GDM1 (cell line): ENCODE measurements around the gene PPIG.
A peak's percentile ranks its signal among the peaks of the same experiment; 100 is the strongest.
"Not testable (repeated sequence)": the region's sequence is repeated elsewhere in the genome, so short reads cannot be mapped to it uniquely, and the experiment has no call there.

Experiments
- DNase-seq: peaks from one replicate; lab custom pipeline; 2025; lab: John Stamatoyannopoulos, UW

The PPIG gene

GRCh38 chr2:169664978-169665930, 81.1 kb downstream of the PPIG start:
- DNase-seq: peak; percentile 61

GRCh38 chr2:169667583-169667982, 83.4 kb downstream of the PPIG start:
- no peak for DNase-seq

GRCh38 chr2:169670215-169670651, 86.1 kb downstream of the PPIG start:
- no peak for DNase-seq

GRCh38 chr2:169670937-169671336, 86.8 kb downstream of the PPIG start:
- DNase-seq: no peak

GRCh38 chr2:169672406-169672805, 88.3 kb downstream of the PPIG start:
- peak; percentile 39 for DNase-seq

- DNase-seq: no peak
These were observed 89.0 kb downstream of the PPIG start for GRCh38 chr2:169673106-169673505.

- peak; percentile 30 for DNase-seq
These were observed 89.8 kb downstream of the PPIG start for GRCh38 chr2:169673921-169674320.

GRCh38 chr2:169676357-169676756, 92.2 kb downstream of the PPIG start:
- no peak for DNase-seq

GRCh38 chr2:169676850-169677249, 92.7 kb downstream of the PPIG start:
- DNase-seq: no peak

GRCh38 chr2:169683054-169683424, 98.9 kb downstream of the PPIG start:
- DNase-seq: no peak

- DNase-seq: no peak
These were observed 99.4 kb downstream of the PPIG start for GRCh38 chr2:169683425-169684134.

GRCh38 chr2:169684135-169684565, 100.0 kb downstream of the PPIG start:
- DNase-seq: no peak

- DNase-seq: not testable (repeated sequence)
These were observed 100.6 kb downstream of the PPIG start for GRCh38 chr2:169684712-169685111.

- DNase-seq: not testable (repeated sequence)
These were observed 102.7 kb downstream of the PPIG start for GRCh38 chr2:169686825-169687224.

GRCh38 chr2:169687943-169688342, 103.8 kb downstream of the PPIG start:
- not testable (repeated sequence) for DNase-seq

GRCh38 chr2:169690958-169691357, 106.8 kb downstream of the PPIG start:
- no peak for DNase-seq
